Kidney epithelial cell (primary cell): ENCODE measurements around the gene HLA-DQA1. TPM values are rescaled to one million over a fixed set of nuclear protein-coding genes. Genes with fewer than 3 reads are reported as not detected.

Experiments
- DNase-seq: peaks from one replicate; pipeline ENCODE4 v3.0.0-alpha.2; 2010; ENCODE audit warnings: low read depth
- H3K27me3 ChIP-seq: 2 replicates; pipeline ENCODE4 v1.6.0; 2011; ENCODE audit warnings: low read length; ENCODE audit not compliant: control insufficient read depth, insufficient read depth
- H3K36me3 ChIP-seq: 2 replicates; pipeline ENCODE4 v1.5.1; 2011; ENCODE audit warnings: low read length; ENCODE audit not compliant: control insufficient read depth, insufficient read depth
- H3K4me3 ChIP-seq: 2 replicates; pipeline ENCODE4 v1.5.1; 2011; ENCODE audit warnings: low read depth, mild to moderate bottlenecking, control low read depth, low read length
- total RNA-seq: library from RNA; depleted of rRNA; stranded (reverse); fragments of >200 nt; gene quantifications from 2 replicates; pipeline ENCODE4 v1.2.3, GENCODE V29; 2015
- TF ChIP-seq, protein P1 (sequence below): IDR thresholded peaks from 2 replicates; pipeline ENCODE4 v1.5.1; 2011; ENCODE audit warnings: mild to moderate bottlenecking, moderate library complexity, low read length, control low read depth, inconsistent platforms; ENCODE audit not compliant: insufficient read depth, poor library complexity, severe bottlenecking

HLA-DQA1 gene
- total RNA-seq, 1 donor from 2014 or later = 0.21 TPM

DNA sequence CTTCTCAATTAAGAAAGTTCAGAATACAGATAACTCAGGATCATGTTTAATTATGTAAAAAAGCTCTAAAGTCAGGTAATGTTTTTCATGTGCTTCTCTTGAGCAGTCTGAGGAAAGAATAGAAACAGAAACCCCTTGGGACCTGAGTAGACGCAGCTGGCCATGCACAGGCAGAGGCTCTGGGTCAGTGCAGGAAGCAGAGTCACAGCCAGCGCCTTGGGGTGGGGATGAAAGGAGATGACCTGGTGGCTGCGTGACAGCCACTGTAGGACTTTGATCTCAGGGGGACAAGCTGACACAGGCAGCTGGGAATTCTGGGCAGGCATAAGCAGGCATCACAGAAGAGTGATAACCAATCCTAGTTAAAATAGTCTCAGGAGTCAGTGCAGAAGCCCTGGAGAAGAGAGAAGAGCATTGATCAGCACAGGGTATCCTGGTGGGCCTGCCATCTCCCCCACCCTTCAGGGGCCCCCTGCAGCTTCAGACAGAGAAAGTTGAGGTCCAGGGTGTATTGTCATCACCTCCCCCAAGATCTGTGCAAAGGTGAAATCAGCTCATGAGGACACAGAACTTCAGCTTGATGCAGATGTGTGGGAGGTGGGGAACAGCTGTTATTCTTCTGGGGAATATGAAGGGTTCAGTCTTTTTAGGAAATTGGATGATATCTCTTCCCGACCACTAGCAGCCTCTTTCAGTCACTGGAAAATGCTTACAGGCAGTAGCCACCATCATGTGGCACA is 22.8 kb downstream of the HLA-DQA1 start:
- Histone ChIP-seq H3K36me3 (no peaks in the 10 kb centered on the region), H3K4me3 (no peak overlapping the region), H3K27me3 (no peaks in the 10 kb centered on the region)
- TF ChIP-seq, protein P1, sequence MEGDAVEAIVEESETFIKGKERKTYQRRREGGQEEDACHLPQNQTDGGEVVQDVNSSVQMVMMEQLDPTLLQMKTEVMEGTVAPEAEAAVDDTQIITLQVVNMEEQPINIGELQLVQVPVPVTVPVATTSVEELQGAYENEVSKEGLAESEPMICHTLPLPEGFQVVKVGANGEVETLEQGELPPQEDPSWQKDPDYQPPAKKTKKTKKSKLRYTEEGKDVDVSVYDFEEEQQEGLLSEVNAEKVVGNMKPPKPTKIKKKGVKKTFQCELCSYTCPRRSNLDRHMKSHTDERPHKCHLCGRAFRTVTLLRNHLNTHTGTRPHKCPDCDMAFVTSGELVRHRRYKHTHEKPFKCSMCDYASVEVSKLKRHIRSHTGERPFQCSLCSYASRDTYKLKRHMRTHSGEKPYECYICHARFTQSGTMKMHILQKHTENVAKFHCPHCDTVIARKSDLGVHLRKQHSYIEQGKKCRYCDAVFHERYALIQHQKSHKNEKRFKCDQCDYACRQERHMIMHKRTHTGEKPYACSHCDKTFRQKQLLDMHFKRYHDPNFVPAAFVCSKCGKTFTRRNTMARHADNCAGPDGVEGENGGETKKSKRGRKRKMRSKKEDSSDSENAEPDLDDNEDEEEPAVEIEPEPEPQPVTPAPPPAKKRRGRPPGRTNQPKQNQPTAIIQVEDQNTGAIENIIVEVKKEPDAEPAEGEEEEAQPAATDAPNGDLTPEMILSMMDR = no peak
- DNase-seq = no peak

DNA sequence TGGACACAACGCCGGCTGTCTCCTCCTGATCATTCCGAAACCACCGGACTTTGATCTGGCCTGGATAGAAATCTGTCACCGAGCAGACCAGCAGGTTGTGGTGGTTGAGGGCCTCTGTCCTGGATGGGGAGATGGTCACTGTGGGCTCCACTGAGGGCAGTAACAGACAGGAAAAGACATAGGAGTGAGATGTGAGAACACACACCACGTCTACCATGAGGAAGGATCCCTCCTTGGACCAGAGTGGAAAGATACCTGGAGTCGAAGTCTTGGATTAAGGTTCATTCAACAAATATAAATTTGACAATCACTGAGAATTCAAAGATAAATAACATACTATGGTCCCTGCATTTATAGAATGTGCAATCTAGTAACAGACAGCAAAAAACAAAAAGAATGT is 24.9 kb downstream of the HLA-DQA1 start:
- DNase-seq = no peak
- Histone ChIP-seq H3K27me3 (peaks cover 3% of the 10 kb centered on the region), H3K4me3 (no peak overlapping the region), H3K36me3 (no peaks in the 10 kb centered on the region)
- TF ChIP-seq, protein P1 = no peak

DNA sequence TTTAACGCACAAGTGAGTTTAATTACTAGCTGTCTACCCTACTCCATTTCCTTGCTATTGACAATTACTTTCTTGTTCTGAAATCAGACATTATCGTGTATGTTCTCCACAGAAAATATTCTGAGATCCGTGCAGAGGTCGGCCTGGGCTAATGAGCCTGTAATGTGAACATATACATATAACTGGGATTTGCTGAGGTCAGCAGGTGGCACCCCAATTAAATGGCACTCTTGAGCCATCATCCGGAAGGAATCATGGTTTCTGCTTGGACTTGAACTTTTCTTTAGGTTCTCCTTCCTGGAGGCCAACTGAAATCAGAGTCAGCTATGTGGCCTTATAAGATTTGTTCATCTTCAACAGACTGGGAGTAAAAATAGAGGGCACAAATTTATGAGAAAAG is 25.6 kb downstream of the HLA-DQA1 start:
- no peak overlapping the region for H3K4me3 ChIP-seq
- DNase-seq = no peak
- H3K36me3 ChIP-seq = no peaks in the 10 kb centered on the region
- H3K27me3 ChIP-seq = peaks cover 3% of the 10 kb centered on the region
- TF ChIP-seq, protein P1 = no peak

DNA sequence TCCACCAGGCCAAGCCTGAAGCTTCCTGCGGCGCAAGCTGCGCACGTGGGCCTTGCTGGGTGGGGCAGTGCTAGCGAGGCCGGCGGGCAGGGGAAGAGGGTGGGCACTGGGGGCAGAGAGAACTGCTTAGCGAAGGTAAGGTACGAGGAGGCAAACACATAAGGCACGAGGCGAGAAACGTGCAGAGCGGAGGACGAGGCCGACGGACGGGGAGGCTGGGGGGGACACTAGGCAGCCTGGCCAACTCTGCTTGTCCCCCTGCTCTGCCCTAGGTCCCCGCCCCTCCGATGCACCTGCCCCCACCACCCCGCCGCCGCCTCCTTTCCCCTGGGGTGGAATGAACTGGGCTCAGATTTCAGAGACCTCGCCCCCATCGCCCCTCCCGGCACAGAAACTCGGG is 27.1 kb downstream of the HLA-DQA1 start:
- no peak for DNase-seq
- no peak overlapping the region for H3K4me3 ChIP-seq
- H3K27me3 ChIP-seq = peaks cover 3% of the 10 kb centered on the region
- TF ChIP-seq, protein P1 = no peak
- H3K36me3 ChIP-seq = no peaks in the 10 kb centered on the region

DNA sequence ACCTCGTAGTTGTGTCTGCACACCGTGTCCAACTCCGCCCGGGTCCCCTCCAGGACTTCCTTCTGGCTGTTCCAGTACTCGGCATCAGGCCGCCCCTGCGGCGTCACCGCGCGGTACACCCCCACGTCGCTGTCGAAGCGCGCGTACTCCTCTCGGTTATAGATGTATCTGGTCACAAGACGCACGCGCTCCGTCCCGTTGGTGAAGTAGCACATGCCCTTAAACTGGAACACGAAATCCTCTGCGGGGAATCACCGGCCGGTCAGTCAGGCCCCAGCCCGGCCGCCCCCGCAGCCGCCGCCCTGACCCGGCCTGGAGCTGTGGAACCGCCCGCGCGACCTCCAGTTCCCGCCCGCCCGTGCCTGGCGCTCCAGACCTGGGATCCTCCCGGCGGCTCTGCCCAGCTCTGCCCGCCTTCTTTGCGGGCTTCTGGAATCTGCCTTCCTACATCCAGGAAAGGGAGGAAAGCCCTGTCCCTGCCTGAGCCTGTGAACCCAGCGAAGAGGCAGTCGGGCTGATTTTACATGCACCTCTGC is 27.7 kb downstream of the HLA-DQA1 start:
- DNase-seq = no peak
- peaks cover 3% of the 10 kb centered on the region for H3K27me3 ChIP-seq
- TF ChIP-seq, protein P1 = no peak
- H3K4me3 ChIP-seq = no peak overlapping the region
- H3K36me3 ChIP-seq = no peaks in the 10 kb centered on the region

DNA sequence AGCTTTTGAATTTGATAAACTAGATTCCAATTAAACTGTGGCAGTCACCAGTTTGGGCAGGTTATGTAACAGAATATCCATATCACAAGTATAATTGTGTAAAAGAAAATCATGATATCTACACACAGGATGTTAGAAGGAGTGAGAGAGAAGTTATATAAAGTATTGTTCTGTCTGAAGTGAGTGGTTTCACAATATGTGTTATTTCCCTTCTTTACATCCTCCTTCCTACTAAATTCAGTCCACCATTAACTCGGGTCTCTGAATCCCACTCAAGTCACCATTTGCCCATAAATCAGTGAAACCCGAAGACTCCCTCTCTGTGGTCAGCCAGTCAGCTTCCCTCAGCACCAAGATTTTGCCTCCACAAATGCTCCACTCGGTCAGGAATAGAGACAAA is 28.5 kb downstream of the HLA-DQA1 start:
- TF ChIP-seq, protein P1 = no peak
- no peaks in the 10 kb centered on the region for H3K36me3 ChIP-seq
- no peak for DNase-seq
- H3K4me3 ChIP-seq = no peak overlapping the region
- peaks cover 3% of the 10 kb centered on the region for H3K27me3 ChIP-seq
